ENCODE results near the gene PPP1R17.

DNA sequence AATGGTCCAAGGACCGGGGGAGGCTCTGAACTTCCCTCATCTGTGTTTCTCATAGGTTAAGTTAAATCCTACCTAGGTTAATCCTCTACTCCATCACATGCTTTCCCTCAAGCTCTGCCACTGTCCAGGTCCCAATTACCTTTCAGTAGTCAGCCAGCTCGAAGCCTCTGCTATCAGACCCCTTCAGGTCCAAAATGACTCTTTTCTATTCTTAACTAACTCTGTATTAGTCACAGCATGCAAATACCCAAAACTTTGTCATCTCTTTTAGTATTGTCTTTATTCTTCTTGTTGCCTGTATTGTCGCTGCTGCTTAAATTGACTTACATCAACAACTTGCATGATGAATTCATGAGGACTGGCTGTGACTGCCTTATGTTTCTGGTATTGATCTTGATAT lies 15.3 kb downstream of the PPP1R17 start:
- no peak for TF ChIP-seq POLR2AphosphoS5 (IDR thresholded peaks at IDR 0.05; ENCODE audit: low read depth)
- TF ChIP-seq JUNB (IDR thresholded peaks at IDR 0.05; ENCODE audit: unreplicated experiment), result no peak
- TF ChIP-seq, protein P1, sequence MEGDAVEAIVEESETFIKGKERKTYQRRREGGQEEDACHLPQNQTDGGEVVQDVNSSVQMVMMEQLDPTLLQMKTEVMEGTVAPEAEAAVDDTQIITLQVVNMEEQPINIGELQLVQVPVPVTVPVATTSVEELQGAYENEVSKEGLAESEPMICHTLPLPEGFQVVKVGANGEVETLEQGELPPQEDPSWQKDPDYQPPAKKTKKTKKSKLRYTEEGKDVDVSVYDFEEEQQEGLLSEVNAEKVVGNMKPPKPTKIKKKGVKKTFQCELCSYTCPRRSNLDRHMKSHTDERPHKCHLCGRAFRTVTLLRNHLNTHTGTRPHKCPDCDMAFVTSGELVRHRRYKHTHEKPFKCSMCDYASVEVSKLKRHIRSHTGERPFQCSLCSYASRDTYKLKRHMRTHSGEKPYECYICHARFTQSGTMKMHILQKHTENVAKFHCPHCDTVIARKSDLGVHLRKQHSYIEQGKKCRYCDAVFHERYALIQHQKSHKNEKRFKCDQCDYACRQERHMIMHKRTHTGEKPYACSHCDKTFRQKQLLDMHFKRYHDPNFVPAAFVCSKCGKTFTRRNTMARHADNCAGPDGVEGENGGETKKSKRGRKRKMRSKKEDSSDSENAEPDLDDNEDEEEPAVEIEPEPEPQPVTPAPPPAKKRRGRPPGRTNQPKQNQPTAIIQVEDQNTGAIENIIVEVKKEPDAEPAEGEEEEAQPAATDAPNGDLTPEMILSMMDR (conservative IDR thresholded peaks at IDR 0.05; ENCODE audit: low read depth in 2 of 2), result no peak
- TF ChIP-seq, protein P2, sequence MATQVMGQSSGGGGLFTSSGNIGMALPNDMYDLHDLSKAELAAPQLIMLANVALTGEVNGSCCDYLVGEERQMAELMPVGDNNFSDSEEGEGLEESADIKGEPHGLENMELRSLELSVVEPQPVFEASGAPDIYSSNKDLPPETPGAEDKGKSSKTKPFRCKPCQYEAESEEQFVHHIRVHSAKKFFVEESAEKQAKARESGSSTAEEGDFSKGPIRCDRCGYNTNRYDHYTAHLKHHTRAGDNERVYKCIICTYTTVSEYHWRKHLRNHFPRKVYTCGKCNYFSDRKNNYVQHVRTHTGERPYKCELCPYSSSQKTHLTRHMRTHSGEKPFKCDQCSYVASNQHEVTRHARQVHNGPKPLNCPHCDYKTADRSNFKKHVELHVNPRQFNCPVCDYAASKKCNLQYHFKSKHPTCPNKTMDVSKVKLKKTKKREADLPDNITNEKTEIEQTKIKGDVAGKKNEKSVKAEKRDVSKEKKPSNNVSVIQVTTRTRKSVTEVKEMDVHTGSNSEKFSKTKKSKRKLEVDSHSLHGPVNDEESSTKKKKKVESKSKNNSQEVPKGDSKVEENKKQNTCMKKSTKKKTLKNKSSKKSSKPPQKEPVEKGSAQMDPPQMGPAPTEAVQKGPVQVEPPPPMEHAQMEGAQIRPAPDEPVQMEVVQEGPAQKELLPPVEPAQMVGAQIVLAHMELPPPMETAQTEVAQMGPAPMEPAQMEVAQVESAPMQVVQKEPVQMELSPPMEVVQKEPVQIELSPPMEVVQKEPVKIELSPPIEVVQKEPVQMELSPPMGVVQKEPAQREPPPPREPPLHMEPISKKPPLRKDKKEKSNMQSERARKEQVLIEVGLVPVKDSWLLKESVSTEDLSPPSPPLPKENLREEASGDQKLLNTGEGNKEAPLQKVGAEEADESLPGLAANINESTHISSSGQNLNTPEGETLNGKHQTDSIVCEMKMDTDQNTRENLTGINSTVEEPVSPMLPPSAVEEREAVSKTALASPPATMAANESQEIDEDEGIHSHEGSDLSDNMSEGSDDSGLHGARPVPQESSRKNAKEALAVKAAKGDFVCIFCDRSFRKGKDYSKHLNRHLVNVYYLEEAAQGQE (IDR thresholded peaks at IDR 0.05; ENCODE audit: unreplicated experiment), result no peak
- no peak for TF ChIP-seq EZH2phosphoT487 (IDR thresholded peaks at IDR 0.05; ENCODE audit: unreplicated experiment)
- no peak for TF ChIP-seq EZH2 (IDR thresholded peaks at IDR 0.05; ENCODE audit: low read depth, unreplicated experiment)
- no peak for TF ChIP-seq ZNF331 (CRISPR knock-in tag; IDR thresholded peaks at IDR 0.05; ENCODE audit: low read depth)
